Liver (tissue), 9 donors: ENCODE measurements around the gene ELK1. TPM values are rescaled to one million over a fixed set of nuclear protein-coding genes. Genes with fewer than 3 reads are reported as not detected.

Source experiments
- DNase-seq: peaks from one replicate; pipeline ENCODE4 v3.0.0-alpha.2; 2017; ENCODE audit warnings: low spot score
- H3K27ac ChIP-seq, 2 donors: one replicate each; pipeline ENCODE4 v1.7.0; 2013; ENCODE audit warnings: inconsistent platforms in 2 of 2, low read length in 2 of 2, control low read depth in 1 of 2, low read depth in 1 of 2, mild to moderate bottlenecking in 1 of 2
- H3K27me3 ChIP-seq, 4 donors: one replicate each; pipeline versions ENCODE4 v1.6.1 to v1.7.0; 2013; ENCODE audit warnings: low read length in 3 of 4, inconsistent platforms in 1 of 4, mild to moderate bottlenecking in 1 of 4, moderate library complexity in 1 of 4; ENCODE audit not compliant: control insufficient read depth in 4 of 4, insufficient read depth in 4 of 4
- H3K36me3 ChIP-seq, 4 donors: one replicate each; pipeline versions ENCODE4 v1.6.1 to v1.7.0; 2013; ENCODE audit warnings: low read length in 3 of 4, mild to moderate bottlenecking in 3 of 4, low read depth in 1 of 4, moderate library complexity in 1 of 4; ENCODE audit not compliant: control insufficient read depth in 4 of 4, insufficient read depth in 3 of 4
- H3K4me1 ChIP-seq, 4 donors: one replicate each; pipeline versions ENCODE4 v1.6.1 to v1.7.0; 2013; ENCODE audit warnings: low read length in 3 of 4, mild to moderate bottlenecking in 3 of 4, moderate library complexity in 1 of 4; ENCODE audit not compliant: control insufficient read depth in 4 of 4, insufficient read depth in 4 of 4
- H3K4me3 ChIP-seq, 3 donors: one replicate each; pipeline versions ENCODE4 v1.6.1 to v1.7.0; 2013; ENCODE audit warnings: low read length in 3 of 3, control low read depth in 1 of 3, low read depth in 1 of 3, mild to moderate bottlenecking in 1 of 3
- H3K9ac ChIP-seq, 2 donors: one replicate each; pipeline ENCODE4 v1.7.0; 2013; ENCODE audit warnings: low read length in 2 of 2, mild to moderate bottlenecking in 2 of 2, moderate library complexity in 2 of 2, control low read depth in 1 of 2, low read depth in 1 of 2
- H3K9me3 ChIP-seq, 4 donors: one replicate each; pipeline versions ENCODE4 v1.6.1 to v1.7.0; 2013; ENCODE audit warnings: low read length in 3 of 4; ENCODE audit not compliant: control insufficient read depth in 4 of 4
- ATF3 ChIP-seq: IDR thresholded peaks from 2 replicates; pipeline ENCODE4 v1.6.1; 2016; ENCODE audit warnings: antibody characterized with exemption
- CTCF ChIP-seq: fragments of 150-350 bp; IDR thresholded peaks from 2 replicates; pipeline ENCODE4 v1.5.1; 2017; ENCODE audit warnings: improper control_type of control experiment, low read depth, low read length; ENCODE audit not compliant: missing input control
- EGR1 ChIP-seq, 2 donors: IDR thresholded peaks; 2 replicates each; pipeline ENCODE4 v1.6.1; 2016 to 2018; ENCODE audit warnings: antibody characterized with exemption in 2 of 2, low read depth in 2 of 2
- FOXA1 ChIP-seq: IDR thresholded peaks from 2 replicates; pipeline ENCODE4 v1.6.1; 2016; ENCODE audit warnings: antibody characterized with exemption
- FOXA2 ChIP-seq: IDR thresholded peaks from 2 replicates; pipeline ENCODE4 v1.6.1; 2016; ENCODE audit warnings: antibody characterized with exemption
- GABPA ChIP-seq, 2 donors: IDR thresholded peaks in 1 of 2; conservative IDR thresholded peaks in 1 of 2; 2 replicates each; pipeline ENCODE4 v1.6.1; 2016; ENCODE audit warnings: antibody characterized with exemption in 2 of 2, mild to moderate bottlenecking in 1 of 2, moderate library complexity in 1 of 2
- HNF4A ChIP-seq, 2 donors: conservative IDR thresholded peaks; 2 replicates each; pipeline ENCODE4 v1.6.1; 2016; ENCODE audit warnings: antibody characterized with exemption in 2 of 2, mild to moderate bottlenecking in 2 of 2
- HNF4G ChIP-seq: IDR thresholded peaks from 2 replicates; pipeline ENCODE4 v1.6.1; 2016; ENCODE audit warnings: antibody characterized with exemption
- JUND ChIP-seq, 2 donors: IDR thresholded peaks; 2 replicates each; pipeline ENCODE4 v1.6.1; 2016; ENCODE audit warnings: antibody characterized with exemption in 2 of 2
- MAX ChIP-seq: IDR thresholded peaks from 2 replicates; pipeline ENCODE4 v1.6.1; 2016; ENCODE audit warnings: antibody characterized with exemption
- NR2F2 ChIP-seq: IDR thresholded peaks from 2 replicates; pipeline ENCODE4 v1.6.1; 2016; ENCODE audit warnings: antibody characterized with exemption
- RAD21 ChIP-seq, 2 donors: IDR thresholded peaks; 2 replicates each; pipeline ENCODE4 v1.6.1; 2016; ENCODE audit warnings: antibody characterized with exemption in 2 of 2, mild to moderate bottlenecking in 2 of 2
- REST ChIP-seq: IDR thresholded peaks from 2 replicates; pipeline ENCODE4 v1.6.1; 2016; ENCODE audit warnings: antibody characterized with exemption, mild to moderate bottlenecking
- RXRA ChIP-seq, 2 donors: IDR thresholded peaks; 2 replicates each; pipeline ENCODE4 v1.6.1; 2017 to 2018; ENCODE audit warnings: antibody characterized with exemption in 2 of 2, mild to moderate bottlenecking in 1 of 2
- SP1 ChIP-seq: IDR thresholded peaks from 2 replicates; pipeline ENCODE4 v1.6.1; 2018; ENCODE audit warnings: antibody characterized with exemption, mild to moderate bottlenecking
- TAF1 ChIP-seq: conservative IDR thresholded peaks from 2 replicates; pipeline ENCODE4 v1.6.1; 2016; ENCODE audit warnings: antibody characterized with exemption, mild to moderate bottlenecking
- YY1 ChIP-seq: IDR thresholded peaks from 2 replicates; pipeline ENCODE4 v1.6.1; 2016; ENCODE audit warnings: antibody characterized with exemption, mild to moderate bottlenecking
- ZBTB33 ChIP-seq: IDR thresholded peaks from 2 replicates; pipeline ENCODE4 v1.6.1; 2016; ENCODE audit warnings: antibody characterized with exemption
- WGBS: extraction: QIAGEN DNeasy Blood & Tissue Kit; methylation state at CpG from one replicate; pipeline ENCODE4 v1.1.7; 2013; 5-methylcytosine and 5-hydroxymethylcytosine counted together
- polyA plus RNA-seq, 2 donors: library from polyadenylated mRNA; stranded (reverse) in 1 of 2; unstranded in 1 of 2; fragments of 200-250 nt in 1 of 2; fragments of >200 nt in 1 of 2; fragmentation: Nextera tagmentation in 1 of 2; extraction: Ambion mirVana in 1 of 2; gene quantifications; one replicate each; pipeline versions ENCODE4 v1.2.1 to v1.2.3, GENCODE V29; 2013 to 2015
- total RNA-seq, 2 donors: library from RNA; depleted of rRNA; stranded (reverse); fragments of >200 nt; gene quantifications; one replicate each; pipeline ENCODE4 v1.2.3, GENCODE V29; 2014
- donor health status: healthy.
- donor health status: healthy.
- donor health status: healthy.
- donor health status: healthy.
- donor health status: healthy.

Gene ELK1
- total and polyA plus RNA-seq, 4 donors: 6.2 to 20.2 (median 11.6) TPM

GRCh38 chrX:47613082-47613481, 37.3 kb downstream of the ELK1 start:
- no peak for DNase-seq
- no peak overlapping the region for H3K9ac ChIP-seq
- 94% methylated on average over 8 of the region's 8 CpGs for WGBS
- no peaks in the 10 kb centered on the region for H3K4me1 ChIP-seq
- no peaks in the 10 kb centered on the region for H3K27me3 ChIP-seq
- H3K27ac ChIP-seq: no peak overlapping the region
- H3K9me3 ChIP-seq: no peaks in the 10 kb centered on the region
- TF ChIP-seq FOXA2 (no peak), TAF1 (no peak), YY1 (no peak), FOXA1 (no peak), HNF4A (conservative IDR thresholded peaks at IDR 0.05) (no peak), HNF4G (no peak), JUND (IDR thresholded peaks at IDR 0.05) (no peak), SP1 (no peak), REST (no peak), ATF3 (no peak), NR2F2 (no peak), MAX (no peak), EGR1 (IDR thresholded peaks at IDR 0.05; ENCODE audit: low read depth in 2 of 2) (no peak), RXRA (IDR thresholded peaks at IDR 0.05) (no peak), RAD21 (IDR thresholded peaks at IDR 0.05) (no peak), CTCF (no peak), GABPA (IDR thresholded peaks at IDR 0.05 in 1 of 2, conservative IDR thresholded peaks at IDR 0.05 in 1 of 2) (no peak), ZBTB33 (no peak)
- no peak overlapping the region for H3K4me3 ChIP-seq
- no peaks in the 10 kb centered on the region for H3K36me3 ChIP-seq

GRCh38 chrX:47612418-47612817, 37.9 kb downstream of the ELK1 start:
- DNase-seq: no peak
- no peaks in the 10 kb centered on the region for H3K9me3 ChIP-seq
- TF ChIP-seq GABPA (IDR thresholded peaks at IDR 0.05 in 1 of 2, conservative IDR thresholded peaks at IDR 0.05 in 1 of 2) (no peak), JUND (IDR thresholded peaks at IDR 0.05) (no peak), TAF1 (no peak), ZBTB33 (no peak), YY1 (no peak), EGR1 (IDR thresholded peaks at IDR 0.05; ENCODE audit: low read depth in 2 of 2) (no peak), MAX (no peak), RAD21 (IDR thresholded peaks at IDR 0.05) (no peak), REST (no peak), ATF3 (no peak), RXRA (IDR thresholded peaks at IDR 0.05) (no peak), HNF4G (no peak), FOXA2 (no peak)

More at GRCh38 chrX:47612418-47612817, 37.9 kb downstream of the ELK1 start:
- Histone ChIP-seq H3K4me3 (no peak overlapping the region), H3K9ac (no peak overlapping the region), H3K27ac (no peak overlapping the region), H3K4me1 (no peaks in the 10 kb centered on the region), H3K27me3 (no peaks in the 10 kb centered on the region), H3K36me3 (no peaks in the 10 kb centered on the region)
